Eye (tissue), 1 donor: ENCODE results near the gene TAF6.

Experiments
- DNase-seq: peaks from one replicate; pipeline ENCODE4 v3.0.0-alpha.2; 2015

TAF6 gene

DNA sequence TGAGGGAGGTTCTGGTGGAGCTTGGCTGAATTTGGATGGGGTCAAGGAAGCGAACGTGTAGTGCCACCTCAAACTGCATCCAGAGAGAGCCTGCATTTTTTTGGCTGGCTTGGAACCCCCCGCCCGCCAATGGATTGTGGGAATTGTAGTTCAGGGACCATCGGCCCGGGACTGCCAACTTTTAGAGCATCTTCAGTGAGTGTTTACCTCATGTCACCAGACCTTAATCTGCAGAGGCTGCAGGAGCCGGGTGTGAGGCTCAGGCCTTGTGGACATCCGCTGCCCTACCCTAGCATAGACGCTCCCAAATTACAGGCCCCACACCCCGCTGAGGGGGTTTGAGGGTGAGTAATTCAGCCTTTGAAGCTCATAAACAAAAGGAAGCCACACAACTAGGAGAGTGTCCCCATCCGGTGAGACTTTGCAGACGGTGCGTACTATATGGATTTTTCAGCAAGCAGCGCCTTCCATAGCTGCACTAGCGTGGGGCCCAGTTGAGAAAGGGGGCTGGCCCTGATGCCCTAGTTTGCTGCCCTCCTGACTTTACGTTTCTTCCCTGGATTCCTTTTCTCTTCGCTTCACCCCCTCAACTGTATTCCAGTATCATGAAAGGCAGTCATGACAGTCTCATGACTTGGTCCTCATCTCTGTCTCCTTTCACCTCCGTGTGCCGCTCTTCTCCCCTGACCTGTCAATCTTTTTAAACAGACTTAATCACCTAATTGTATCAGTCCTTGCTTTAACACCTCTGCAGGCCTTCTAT lies 993 bp upstream of the TAF6 start:
- peak; percentile 90 for DNase-seq

DNA sequence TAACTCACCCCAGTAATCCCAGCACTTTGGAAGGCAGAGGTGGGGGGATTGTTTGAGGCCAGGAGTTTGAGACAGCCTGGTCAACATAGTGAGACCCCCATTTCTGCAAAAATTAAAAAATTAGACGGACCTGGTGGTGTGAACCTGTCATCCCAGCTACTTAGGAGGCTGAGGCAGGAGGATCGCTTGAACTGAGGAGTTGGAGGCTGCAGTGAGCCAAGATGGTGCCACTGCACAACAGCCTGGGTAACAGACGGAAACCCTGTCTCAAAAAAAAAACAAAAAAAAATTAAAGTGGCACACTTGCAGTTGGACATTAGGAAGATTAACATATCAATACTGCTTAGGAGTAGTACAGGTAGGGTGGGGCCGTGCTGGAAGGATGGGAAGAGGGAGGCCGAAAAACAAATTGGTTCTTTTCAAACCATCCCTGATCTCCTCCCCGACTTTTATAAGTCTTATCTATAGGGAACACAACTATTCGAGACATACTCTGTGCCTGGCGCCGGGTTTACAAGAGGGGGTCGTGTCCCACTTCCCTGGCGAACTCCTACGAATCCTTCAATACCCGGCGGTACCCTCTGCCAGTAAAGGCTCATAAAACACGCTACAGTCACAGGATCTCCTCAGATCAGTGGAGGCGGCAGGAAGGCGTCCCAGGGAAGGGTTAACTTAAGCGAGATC lies 628 bp downstream of the TAF6 start:
- DNase-seq = no peak

DNA sequence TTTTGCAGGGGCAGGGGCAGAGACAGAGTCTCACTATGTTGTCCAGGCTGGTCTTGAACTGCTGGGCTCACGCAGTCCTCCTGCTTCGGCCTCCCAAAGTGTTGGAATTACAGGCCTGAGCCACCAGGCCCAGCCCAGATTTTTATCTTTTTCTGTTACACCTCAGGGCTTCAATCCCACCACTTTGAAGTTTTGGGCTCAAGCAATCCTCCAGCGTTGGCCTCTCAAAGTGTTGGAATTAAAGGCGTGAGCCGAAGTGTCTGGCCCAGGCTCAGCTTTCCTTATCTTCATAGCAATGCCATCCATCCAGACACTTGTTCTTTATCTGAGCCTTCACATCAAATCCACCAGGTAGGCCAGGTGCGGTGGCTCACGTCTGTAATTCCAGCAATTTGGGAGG lies 4.1 kb downstream of the TAF6 start:
- no peak for DNase-seq

DNA sequence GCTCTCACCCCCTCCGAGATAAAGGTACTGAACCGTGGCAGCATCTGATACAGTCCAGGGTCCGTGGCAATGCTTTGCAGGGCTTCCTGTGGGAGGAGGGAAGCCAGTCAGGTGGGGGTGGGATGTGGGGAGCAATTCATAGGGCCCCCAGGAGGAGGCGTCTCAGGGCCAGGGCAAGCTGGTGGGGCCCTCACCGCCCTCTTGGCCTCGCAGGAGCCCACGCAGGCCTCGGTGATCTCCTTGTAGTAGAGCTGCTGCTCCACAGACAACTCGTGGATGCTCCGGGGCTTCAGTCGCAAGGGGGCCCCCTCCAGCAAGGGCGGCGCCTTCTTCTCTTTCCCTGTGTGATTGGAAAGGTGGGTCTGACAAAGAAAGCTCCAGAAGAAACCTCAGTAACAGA lies 7.2 kb downstream of the TAF6 start:
- no peak for DNase-seq

DNA sequence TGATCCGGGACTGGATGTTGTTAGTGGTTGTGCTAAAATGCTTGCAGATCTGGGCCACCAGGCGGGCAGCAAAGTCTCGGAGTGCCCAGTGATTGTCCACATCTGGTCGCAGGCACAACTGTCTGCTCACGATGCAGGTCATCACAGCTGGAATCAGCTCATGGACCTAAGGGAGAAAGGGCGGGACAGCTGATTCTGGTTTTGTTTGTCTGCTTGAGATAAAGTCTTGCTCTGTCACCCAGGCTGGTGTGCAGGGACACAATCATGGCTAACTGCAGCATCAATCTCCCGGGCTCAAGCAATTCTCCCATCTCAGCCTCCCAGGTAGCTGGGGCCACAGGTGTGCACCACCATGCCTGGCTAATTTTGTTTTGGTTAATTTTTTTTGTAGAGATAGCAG lies 8.0 kb downstream of the TAF6 start:
- no peak for DNase-seq

DNA sequence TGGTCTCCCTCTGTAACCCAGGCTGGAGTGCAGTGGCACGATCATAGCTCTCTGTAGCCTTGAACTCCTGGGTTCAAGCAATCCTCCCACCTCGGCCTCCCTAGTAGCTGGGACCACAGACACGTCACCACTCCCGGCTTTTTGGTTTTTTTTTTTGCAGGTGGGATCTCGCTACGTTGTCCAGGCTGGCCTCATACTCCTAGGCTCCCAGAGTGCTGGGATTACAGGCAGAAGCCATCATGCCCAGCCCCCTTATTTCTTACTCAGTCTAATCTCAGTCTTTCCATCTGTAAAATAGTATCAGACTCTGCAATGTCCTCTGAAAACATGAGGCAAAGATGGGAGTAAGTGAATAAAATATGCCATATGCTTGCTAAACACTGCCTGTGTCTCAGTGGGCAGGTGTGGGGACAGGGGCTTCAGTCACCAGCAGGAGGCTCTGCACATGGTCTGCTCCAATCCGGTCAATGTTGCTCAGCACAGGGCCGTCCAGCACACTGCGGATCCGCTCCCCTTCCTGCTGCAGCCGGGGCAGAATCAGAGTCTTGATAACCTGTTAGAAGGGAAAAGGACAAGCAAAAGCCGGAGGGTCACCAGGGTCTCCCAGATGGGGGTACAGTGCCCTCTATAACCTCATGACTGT lies 9.5 kb downstream of the TAF6 start:
- no peak for DNase-seq

DNA sequence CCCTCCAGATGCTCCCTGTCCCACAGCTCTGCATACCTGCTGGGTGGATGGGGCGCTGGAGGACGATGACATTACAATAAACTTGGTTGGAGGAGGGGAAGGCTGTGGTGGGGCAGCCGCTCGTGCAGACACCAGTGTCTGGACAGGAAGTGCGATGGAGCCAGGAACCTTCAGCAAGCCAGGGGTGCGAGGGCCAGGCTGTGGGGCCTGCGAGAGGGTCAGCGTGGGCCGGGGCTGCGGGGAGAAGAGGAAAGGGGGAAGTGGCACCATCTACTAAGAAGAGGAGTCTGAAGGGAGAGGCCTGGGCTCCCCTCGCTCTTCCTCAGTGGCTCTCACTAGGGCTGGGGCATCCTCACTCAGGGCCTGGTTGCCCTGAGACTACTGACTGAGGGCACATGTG lies 11.3 kb downstream of the TAF6 start:
- DNase-seq = no peak

DNA sequence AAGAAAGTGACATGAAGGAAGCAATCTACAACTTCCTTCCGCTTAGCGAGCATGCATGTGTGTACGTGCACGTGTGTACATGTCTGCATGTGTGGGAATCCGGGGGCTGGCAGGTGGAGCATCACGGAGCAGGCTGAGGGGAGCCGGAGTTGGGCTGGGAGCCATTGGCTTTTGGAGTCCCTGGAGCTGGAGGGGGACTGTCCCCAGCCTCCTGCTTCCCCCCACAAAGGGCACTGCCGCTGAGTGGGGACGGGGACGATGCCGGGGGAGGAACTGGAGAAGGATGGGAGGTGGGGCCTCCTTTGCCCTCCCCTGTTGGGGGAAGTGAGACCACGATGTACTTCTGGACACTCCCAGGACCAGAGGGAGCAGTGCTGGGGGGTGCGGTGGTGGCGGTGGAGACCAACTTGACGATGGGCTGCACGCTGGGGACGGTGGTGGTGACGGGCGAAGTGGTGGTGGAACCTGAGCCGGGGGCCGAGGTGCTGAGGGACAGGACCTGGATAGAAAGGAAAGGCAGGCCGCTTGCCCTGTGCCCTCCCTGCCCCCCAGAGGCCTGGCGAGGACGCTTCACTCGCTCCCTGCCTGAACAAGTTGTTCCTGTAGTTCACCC lies 11.9 kb downstream of the TAF6 start:
- DNase-seq = no peak

DNA sequence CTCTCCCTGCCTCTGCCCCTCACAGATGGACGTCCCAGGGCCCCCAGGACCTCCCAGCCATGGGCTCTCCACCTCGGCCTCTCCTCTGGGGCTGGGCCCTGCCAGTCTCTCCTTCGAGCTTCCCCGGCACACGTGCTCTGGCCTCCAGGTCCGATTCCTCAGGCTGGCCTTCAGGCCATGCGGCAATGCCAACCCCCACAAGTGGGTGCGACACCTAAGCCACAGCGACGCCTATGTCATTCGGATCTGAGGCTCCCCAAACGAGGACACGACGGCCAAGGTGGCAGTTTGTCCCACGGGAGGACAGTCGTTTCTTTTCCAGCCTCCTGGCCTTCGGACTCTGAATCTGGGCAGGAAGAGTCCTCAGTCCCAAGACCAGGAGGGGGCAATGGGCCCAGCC lies 12.5 kb downstream of the TAF6 start:
- DNase-seq = no peak

DNA sequence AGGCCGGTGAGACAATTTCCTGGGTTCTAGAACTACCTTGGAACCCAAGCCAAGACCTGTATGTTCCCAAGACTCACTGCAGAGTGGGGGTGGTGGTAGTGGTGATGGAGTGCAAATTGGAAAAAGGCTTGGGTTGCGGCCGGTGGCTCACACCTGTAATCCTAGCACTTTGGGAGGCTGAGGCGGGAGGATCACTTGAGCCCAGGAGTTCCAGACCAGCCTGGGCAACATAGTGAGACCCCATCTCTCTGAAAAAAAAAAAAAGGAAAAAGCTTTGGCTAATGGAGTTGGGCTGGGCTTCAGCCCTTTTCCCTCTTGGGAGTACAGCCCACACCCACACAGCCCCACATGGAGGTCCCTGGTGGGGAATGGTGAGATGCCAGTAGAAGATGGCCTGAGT lies 13.6 kb downstream of the TAF6 start:
- no peak for DNase-seq

DNA sequence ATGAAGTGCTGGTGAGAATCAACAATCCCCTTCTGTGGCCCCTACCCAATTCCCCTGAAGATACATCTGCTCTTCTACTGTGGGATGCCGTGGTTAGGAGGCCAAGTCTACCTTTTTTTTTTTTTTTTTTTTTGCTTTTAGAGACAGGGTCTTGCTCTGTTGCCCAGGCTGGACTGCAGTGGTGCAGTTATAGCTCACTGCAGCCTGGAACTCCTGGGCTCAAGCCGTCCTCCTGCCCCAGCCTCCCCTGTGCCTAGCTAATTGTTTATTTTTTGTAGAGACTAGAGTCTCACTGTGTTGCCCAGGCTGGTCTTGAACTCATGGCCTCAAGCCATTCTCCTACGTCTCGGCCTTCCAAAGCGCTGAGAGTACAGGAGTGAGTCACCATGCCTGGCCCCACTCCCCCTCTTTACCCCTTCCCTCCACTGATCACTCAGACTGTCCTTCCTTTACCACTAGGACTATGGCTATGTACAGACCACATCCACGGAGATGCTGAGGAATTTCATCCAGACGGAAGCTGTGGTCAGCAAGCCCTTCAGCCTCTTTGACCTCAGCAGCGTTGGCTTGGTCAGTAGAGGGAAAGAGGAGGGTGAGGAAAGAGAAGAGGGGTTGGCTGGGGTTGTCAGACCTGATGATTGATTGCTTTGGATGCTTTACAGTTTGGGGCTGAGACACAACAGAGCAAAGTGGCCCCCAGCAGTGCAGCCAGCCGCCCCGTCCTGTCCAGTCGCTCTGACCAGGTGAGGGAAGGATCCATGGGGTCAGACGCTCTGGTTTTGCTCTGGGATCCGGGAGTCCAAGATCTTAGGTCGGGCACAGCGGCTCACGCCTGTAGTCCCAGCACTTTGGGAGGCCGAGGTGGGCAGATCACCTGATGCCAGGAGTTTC lies 16.0 kb downstream of the TAF6 start:
- DNase-seq = no peak

DNA sequence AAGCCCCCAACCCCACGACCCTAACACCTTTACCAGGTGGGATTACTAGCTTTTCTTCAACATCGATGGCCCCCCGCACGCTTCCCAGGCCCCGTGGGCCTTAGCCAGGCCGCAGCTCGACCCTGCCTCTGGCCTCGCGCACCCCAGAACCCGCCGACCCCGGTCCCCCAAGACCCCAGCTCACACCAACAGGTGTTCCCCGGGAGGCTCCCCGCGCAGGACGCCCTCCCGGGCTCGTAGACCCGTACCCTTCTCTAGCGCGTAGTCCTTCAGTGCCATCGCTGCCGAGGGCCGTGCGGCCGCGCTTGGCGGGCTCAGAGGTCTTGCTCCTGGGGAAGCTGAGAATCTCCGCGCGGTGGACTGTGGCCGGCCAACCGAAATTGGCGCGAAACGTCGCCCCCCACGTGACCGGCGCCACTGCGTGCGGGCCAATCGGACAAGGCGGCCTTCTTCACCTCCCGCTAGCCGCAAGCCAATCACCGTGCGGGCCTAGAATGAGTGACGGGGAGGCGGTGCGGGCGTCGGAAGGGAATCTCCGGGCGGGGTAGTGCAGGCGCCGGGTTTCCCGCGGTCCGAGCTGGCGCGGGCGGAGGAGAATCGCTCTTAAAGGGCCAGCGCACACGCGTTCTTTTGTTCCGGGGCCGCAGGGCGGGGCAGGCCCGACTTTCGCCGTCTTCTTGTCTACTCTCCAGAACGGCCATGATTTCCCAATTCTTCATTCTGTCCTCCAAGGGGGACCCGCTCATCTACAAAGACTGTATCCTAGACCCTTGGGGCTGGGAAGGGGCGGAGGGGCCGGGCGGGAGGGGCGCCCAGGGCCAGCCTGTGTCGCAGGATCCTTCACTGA lies 17.9 kb downstream of the TAF6 start, which contains the start of the genes AP4M1 and MCM7:
Gene AP4M1, plus strand, starts transcription at position 628 of the 847 bp plus-strand sequence. Its CDS starts 72 bp downstream, at position 700.
Gene MCM7, minus strand, starts transcription at position 382 of the 847 bp plus-strand sequence. Its CDS starts 103 bp downstream, at position 279.
- DNase-seq = peak; percentile 99

DNA sequence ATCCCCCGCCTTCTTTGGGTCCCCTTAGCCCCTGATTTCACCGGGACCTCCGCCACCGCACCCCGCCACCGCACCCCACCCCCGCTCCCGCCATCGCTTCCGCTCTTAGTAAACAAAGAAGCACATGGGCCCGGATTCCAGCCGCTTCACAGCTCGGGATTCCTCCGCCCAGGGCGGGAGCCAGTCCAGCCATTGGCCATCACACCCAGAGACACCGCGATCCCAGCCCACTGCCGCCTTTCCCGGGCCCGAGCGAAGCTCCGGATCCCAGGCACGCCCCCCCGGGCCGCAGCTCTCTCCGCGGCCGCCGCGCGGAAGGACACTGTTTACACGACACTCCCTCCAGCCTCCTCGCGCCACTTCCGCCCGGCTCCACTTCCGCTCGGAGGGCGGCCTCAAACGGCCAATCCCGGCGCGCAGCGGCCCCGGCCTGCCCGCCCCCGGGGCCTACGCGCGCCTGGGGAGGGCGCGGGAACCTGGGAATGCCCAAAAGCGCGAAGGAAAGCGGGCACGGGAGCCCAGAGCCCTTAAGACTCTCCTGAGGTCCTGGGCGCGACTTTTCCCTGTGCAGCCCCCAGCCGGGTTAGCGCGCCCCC lies 18.6 kb downstream of the TAF6 start:
- peak; percentile 97 for DNase-seq

DNA sequence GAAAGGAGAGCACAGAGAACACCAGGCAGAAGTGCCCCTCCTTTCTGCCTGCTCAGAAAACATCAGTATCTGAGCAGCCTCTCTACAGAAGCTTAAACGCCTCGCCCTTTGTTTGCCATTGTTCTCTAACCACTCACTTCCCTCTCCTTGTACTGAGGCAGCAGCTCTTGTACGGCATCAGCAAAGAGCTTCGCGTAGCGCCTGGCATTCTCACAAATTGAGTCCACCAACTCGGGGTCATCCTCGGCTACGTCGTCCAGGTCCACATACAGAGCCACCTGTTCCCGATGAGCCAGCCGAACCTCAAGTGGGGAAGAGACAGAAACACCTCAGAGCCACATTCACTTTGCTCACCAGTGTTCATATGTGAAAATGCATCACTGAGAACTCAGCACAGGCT lies 19.7 kb downstream of the TAF6 start:
- DNase-seq = no peak

DNA sequence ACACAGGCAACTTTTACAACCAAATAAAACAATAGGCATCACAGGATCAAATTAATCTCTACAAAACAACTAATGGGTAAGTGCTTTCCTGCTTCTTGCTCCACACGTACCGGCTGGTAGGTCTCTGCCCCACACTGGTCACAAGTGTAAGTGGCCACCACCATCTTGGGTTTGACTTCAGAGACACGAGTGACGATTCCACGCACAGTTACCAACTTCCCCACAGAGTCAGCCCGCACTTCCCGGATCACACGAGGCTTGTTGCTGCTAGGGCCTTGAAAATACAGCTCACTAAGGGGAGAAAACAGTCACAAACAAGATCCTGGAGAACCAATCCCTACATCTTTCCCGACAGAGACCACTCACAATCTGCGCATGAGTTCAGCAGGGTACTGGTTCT lies 20.2 kb downstream of the TAF6 start:
- no peak for DNase-seq

DNA sequence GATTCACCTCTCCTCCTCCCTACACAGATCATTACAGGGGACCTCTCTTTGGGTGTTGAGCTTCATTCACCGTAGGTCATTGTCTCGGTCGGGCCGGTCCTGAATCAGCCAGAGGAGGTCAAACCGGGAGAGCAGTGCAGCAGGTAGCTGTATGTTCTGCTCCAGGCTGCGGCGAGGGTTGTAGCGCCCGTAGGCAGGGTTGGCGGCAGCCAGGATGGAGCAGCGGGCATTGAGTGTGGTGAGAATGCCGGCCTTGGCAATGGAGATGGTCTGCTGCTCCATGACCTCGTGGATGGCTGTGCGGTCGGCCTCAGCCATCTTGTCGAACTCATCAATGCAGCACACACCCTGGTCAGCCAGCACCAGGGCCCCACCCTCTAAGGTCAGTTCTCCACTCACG lies 23.5 kb downstream of the TAF6 start:
- no peak for DNase-seq

DNA sequence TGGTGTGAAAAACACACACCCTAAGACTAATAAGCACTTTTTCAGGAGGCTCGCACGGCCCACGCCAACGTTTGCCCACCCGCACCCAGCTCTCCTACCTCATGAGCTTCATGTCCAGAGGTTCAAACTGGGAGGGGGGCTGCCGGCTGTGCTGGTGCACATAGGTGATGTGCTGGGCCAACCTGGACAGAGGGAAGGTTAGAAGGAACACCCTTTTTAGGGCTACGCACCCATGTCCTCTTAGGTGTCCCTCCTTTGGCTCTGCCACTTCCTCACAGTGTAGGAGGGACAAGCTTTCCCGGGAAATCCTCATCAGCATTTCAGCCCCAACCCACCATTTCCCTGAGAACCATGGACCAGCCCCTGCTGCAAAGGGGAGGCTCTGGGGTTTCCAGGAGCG lies 23.9 kb downstream of the TAF6 start:
- no peak for DNase-seq

DNA sequence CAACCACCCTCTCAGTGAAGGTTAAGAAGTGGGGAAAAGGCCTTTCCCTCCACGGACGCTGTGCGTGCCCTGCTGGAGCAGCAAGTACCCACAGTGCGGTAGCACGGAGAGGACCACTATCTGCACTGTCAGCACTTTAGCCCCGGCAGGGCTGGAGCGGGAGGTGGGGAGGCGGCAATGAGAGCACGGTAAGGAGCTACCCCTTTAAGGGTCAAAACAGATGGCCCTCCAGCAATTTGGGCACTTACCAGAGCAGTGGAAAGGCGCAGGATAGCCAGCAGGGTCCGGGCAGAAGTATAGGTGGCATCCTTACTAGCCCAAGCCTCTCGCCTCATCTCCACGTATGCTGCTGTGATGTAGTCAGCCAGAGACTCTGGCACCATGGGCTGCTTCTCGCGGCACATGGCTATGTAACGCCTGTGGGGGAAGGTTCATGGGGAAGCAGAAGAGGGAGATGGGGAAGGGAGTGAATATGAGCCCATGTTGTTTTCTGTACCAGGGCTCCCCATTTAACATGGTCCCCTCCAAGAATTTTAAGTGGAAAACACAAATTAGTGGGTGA lies 25.2 kb downstream of the TAF6 start:
- no peak for DNase-seq

DNA sequence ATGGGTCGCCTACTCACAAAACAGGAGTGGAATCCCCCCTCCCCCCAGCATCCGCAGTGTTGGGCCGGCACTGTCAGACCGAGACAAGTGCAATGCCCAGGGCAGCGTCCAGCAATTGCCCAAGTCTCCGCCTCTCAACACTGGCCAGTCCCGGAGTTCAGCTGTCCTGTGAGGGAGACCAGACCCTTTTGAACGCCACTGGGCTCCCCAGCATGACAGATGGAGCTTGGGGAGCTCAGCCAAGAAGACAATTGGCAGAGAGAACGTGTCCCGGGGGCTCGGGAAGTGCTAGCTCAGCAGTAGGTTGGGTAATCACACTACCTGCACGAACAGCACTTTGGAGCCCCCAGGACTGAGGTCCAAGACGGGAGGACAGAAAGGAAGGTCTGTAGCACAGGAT lies 25.7 kb downstream of the TAF6 start:
- DNase-seq = no peak

DNA sequence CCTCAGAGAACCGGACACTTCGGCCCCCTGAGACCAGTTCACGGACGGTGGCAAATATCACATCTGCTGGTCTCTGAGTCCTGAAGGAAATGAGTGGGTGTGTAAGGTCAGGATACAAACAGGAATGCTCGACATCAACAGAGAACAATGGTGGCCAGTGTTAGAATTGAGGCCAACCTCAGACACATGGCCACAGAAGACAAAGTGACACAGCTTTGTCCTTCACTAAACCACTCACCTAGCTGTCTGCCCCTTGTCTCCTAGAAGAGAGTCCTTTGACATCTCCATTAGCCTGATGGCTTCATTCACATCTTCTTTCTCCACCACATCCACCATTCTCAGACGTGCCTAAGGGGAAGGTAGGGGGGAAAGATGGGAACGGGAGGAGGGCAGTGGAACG lies 26.1 kb downstream of the TAF6 start:
- no peak for DNase-seq
